ENCODE measurements around the gene FOXJ1. TPM values are rescaled to one million over a fixed set of nuclear protein-coding genes. Genes with fewer than 3 reads are reported as not detected.

FOXJ1 gene
- total RNA-seq, 3 donors from 2014 or later: 0.16 to 2.2 (median 0.52) TPM

DNA sequence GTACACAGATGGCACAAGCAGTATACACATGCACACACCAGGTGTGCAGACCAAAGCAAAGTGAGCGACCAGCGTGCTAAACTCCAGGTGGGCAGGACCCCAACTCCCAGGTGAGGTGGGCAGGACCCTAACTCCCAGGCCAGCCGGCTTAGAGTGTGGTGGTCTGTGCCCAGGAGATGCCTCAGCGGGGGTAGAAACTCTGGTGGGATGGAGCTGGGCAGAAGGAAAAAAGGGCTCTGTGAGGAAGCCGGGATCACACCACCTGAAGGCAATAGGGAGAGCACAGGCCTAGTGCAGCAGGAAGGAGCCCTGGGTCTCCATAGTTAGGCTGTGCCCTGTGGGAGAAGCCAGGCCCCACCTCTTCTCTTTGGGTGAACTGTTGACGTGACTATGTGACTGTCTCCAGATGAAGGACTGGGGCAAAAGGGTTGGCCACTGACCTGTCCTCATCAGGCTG lies 1.6 kb upstream of the FOXJ1 start:
- H3K9me3 ChIP-seq: no peaks in the 10 kb centered on the region
- no peaks in the 10 kb centered on the region for H3K36me3 ChIP-seq (ENCODE audit: low read depth)
- intact Hi-C loops (cut with DNase I, micrococcal nuclease): no loop called here
- DNase-seq (no peak), ATAC-seq (no peak)
- H3K4me1 ChIP-seq (ENCODE audit: low read depth): peaks cover 13% of the 10 kb centered on the region
- no peak for TF ChIP-seq CTCF (IDR thresholded peaks at IDR 0.05)
- no peak overlapping the region for H3K4me3 ChIP-seq

DNA sequence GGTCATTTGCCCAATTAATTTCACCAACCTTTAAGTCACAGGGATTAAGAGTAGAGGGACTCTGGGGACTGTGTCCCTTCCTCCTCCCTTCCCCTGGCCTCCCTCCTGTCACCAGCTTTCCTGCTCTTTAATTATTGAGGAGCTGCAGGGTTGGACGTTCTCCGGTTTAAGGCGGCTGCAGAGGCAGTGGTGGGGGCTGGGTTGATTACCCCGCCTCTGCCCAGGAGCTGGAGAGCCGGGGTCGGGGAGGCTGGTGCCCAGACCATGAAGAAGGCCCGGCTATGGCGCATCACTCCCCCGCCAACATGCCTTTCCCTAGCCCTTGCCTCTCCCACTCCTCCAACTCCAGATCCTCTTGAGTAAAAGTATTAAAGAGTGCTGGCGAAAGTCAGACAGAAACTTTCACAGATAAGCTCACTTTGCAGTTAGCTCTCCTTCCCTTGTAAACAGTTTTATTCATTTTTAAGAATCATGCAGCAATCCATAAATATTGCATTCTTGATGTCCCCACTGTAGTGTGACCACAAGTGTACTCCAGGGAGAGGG lies 1.1 kb upstream of the FOXJ1 start:
- H3K4me1 ChIP-seq (ENCODE audit: low read depth): peaks cover 13% of the 10 kb centered on the region
- no peaks in the 10 kb centered on the region for H3K9me3 ChIP-seq
- no peak for ATAC-seq
- no peak for DNase-seq
- no peak for TF ChIP-seq CTCF (IDR thresholded peaks at IDR 0.05)
- intact Hi-C loops (cut with DNase I, micrococcal nuclease): no loop called here
- no peaks in the 10 kb centered on the region for H3K36me3 ChIP-seq (ENCODE audit: low read depth)
- no peak overlapping the region for H3K4me3 ChIP-seq

- ATAC-seq (no peak), DNase-seq (no peak)
- H3K4me1 ChIP-seq (ENCODE audit: low read depth): peaks cover 13% of the 10 kb centered on the region
- H3K36me3 ChIP-seq (ENCODE audit: low read depth): no peaks in the 10 kb centered on the region
- no peak overlapping the region for H3K4me3 ChIP-seq
- TF ChIP-seq CTCF (IDR thresholded peaks at IDR 0.05): no peak
- intact Hi-C loops (cut with DNase I, micrococcal nuclease): no loop called here
- H3K9me3 ChIP-seq: no peaks in the 10 kb centered on the region
Measured at GRCh38 chr17:76140661-76141211, 309 bp downstream of the FOXJ1 start.

DNA sequence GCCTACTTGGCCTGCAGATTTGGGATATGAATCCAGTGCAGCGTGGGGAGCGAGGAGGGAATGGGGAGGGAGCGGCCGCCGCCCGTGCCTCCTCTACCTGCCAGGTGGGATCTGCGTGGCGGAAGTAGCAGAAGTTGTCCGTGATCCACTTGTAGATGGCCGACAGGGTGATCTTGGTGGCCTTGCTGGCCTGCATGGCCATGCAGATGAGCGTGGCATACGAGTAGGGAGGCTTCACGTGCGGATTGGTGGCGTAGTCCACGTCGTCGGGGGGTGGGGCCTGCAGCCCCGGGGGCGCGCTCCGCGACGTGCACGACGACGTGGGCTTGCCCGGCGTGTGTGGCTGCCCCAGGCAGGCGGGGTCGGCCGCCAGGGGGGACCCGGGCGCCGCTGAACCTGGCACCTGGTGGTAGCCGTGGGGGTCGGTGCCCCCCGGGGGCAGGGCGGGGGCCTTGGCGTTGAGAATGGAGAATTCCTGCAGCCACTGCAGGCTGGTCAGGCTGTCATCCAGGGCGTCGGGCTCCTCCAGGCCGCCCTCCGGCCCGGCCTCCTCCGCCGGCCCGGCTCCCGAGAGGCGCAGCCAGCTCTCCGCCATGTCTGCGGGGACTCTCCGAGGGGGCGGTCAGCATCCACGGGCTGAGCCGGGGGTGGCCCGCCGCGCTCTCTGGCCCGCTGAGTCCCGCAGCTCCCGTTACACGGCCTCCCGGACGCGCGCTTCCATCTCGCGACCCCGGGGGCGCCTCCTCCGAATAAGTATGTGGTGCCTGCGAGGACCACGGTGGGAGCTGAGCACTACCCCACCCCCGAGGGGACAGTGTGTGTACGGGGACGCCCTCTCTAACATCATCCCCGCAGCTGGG lies 1.0 kb downstream of the FOXJ1 start:
- peak; percentile 80 for ATAC-seq
- TF ChIP-seq CTCF (IDR thresholded peaks at IDR 0.05): no peak
- H3K4me3 ChIP-seq: no peak overlapping the region
- H3K9me3 ChIP-seq: no peaks in the 10 kb centered on the region
- no peaks in the 10 kb centered on the region for H3K36me3 ChIP-seq (ENCODE audit: low read depth)
- peaks cover 13% of the 10 kb centered on the region for H3K4me1 ChIP-seq (ENCODE audit: low read depth)
- peak in 2 of 3 donors; percentile 60 to 62 for DNase-seq
- intact Hi-C loops (cut with DNase I, micrococcal nuclease): no loop called here

DNA sequence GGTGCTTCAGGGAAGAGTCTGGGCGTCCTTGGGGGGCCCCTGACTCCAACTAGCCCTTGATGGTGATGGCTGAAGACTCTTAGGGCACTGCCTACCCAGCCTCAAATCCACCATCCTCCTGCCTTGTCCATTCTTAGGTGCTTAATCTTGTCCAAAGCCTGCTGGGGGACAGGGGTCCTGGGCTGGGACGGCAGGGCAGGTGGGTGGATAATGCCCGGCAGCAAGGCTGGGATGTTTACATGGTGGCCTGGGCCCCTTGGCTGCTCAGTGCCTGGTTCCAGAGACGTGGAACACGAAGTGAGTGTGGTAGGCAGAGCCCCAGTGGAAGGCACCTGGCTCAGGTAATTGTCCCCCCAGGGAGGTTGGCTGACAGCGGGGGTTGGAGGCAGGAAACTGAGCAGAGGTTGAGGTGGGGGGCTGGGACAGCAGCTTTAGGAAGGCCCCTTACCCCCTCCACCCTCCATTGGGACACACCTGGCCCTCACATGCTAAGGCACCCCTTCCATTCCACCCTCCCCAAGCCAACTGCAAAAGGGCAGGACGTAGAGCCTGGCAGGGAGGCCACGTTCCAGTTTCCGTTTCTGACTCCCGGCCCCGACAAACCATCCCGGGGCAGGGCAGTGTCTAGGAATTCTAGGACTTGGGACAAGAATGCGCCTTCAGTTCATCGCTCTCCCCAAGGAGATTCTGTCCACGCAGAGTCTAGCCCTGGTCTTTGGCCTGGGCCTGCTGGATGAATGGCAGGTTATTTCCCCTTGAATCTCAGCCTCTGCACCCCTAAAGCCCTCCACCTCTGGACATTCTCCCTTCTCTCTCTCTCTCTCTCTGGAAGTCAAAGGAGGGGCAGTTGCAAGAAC lies 1.9 kb downstream of the FOXJ1 start:
- Histone ChIP-seq H3K4me3 (no peak overlapping the region), H3K36me3 (ENCODE audit: low read depth) (no peaks in the 10 kb centered on the region), H3K4me1 (ENCODE audit: low read depth) (peaks cover 13% of the 10 kb centered on the region), H3K9me3 (no peaks in the 10 kb centered on the region)
- intact Hi-C loops (cut with DNase I, micrococcal nuclease): no loop called here
- ATAC-seq (peak; percentile 8), DNase-seq (no peak)
- TF ChIP-seq CTCF (IDR thresholded peaks at IDR 0.05): no peak

Data from mucosa of descending colon (tissue), 3 donors.